Measurements from ENCODE around the gene CACNA2D4.

The CACNA2D4 gene

GRCh38 chr12:1870998-1871917, 47.2 kb downstream of the CACNA2D4 start:
- TF ChIP-seq, protein P1, sequence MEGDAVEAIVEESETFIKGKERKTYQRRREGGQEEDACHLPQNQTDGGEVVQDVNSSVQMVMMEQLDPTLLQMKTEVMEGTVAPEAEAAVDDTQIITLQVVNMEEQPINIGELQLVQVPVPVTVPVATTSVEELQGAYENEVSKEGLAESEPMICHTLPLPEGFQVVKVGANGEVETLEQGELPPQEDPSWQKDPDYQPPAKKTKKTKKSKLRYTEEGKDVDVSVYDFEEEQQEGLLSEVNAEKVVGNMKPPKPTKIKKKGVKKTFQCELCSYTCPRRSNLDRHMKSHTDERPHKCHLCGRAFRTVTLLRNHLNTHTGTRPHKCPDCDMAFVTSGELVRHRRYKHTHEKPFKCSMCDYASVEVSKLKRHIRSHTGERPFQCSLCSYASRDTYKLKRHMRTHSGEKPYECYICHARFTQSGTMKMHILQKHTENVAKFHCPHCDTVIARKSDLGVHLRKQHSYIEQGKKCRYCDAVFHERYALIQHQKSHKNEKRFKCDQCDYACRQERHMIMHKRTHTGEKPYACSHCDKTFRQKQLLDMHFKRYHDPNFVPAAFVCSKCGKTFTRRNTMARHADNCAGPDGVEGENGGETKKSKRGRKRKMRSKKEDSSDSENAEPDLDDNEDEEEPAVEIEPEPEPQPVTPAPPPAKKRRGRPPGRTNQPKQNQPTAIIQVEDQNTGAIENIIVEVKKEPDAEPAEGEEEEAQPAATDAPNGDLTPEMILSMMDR (conservative IDR thresholded peaks at IDR 0.05): no peak
- no peak for TF ChIP-seq ZFX (IDR thresholded peaks at IDR 0.05)
- H3K27ac ChIP-seq: no peak overlapping the region

DNA sequence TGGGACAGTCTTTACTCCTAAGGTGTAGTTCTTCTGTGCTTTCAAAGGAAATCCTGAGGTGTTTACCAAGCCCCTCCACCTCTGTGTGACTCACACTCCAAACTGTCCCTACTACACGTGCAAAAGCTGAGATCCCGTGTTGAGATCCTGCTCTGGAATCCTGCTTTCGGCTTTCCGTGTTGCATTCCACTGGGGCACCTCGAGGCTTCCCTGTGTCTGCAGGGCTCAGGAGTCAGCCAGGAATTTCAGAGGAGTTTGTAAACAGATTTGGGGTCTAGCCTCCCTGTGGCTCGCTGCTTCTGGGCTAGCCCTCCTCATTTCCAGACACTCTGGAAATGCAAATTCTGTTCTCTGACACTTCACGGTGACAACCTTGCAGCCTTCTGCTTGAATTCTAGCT, 48.4 kb downstream of the CACNA2D4 start:
- no peak overlapping the region for H3K27ac ChIP-seq
- no peak for TF ChIP-seq ZFX (IDR thresholded peaks at IDR 0.05)

GRCh38 chr12:1869145-1869544, 49.3 kb downstream of the CACNA2D4 start:
- TF ChIP-seq ZFX (IDR thresholded peaks at IDR 0.05): no peak
- TF ChIP-seq, protein P1 (conservative IDR thresholded peaks at IDR 0.05): no peak
- no peak overlapping the region for H3K27ac ChIP-seq

GRCh38 chr12:1865284-1865866, 53.1 kb downstream of the CACNA2D4 start:
- H3K27ac ChIP-seq: no peak overlapping the region
- TF ChIP-seq ZFX (IDR thresholded peaks at IDR 0.05): no peak
- TF ChIP-seq, protein P1 (conservative IDR thresholded peaks at IDR 0.05): no peak

DNA sequence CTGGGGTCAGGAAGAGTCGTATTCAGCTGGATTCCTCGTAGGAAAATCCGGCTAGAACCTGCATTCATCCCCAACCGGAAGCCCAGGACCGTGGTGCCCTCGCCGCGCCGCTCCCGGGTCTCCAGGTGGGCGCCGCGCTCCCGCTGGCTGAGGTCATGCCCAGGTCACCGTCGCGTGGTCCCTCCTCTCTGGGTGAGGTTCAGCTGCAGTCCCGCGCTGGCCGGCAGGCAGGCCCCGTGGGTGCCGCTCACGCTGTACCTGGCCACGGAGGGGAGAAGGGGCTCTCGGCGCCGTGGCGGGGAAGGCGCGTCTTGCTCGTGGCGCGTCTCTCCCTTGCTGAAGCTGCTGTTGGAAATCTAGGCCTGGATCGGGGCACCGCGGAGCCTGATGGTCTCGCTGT, 53.6 kb downstream of the CACNA2D4 start:
- TF ChIP-seq ZFX (IDR thresholded peaks at IDR 0.05): no peak
- TF ChIP-seq, protein P1 (conservative IDR thresholded peaks at IDR 0.05): no peak
- no peak overlapping the region for H3K27ac ChIP-seq

DNA sequence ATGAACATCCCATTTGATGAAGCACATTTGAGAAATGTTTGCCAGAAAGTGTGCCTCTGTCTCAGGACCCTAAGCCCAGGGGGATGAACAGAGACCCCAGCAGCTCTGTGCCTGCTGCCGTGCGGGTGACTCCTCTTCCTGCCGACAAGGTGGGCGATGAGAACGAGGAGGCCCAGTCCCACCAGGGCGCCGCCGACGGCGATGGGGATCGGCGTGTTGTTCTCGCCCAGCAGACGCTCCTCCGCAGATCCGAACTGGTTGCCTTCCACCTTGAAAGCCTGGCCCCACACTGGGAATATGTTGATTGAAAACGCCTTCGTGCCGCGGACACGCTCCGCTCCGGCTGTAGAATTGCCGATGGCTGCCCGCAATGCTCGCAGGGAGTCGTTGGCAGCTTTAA, 54.0 kb downstream of the CACNA2D4 start:
- TF ChIP-seq, protein P1 (conservative IDR thresholded peaks at IDR 0.05): no peak
- TF ChIP-seq ZFX (IDR thresholded peaks at IDR 0.05): no peak
- H3K27ac ChIP-seq: no peak overlapping the region

- no peak for TF ChIP-seq ZFX (IDR thresholded peaks at IDR 0.05)
- TF ChIP-seq, protein P1 (conservative IDR thresholded peaks at IDR 0.05): no peak
- no peak overlapping the region for H3K27ac ChIP-seq
Observed at GRCh38 chr12:1863823-1864222, 54.6 kb downstream of the CACNA2D4 start.
